Measurements from ENCODE around the gene AQR. TPM values are rescaled to one million over a fixed set of nuclear protein-coding genes. Genes with fewer than 3 reads are reported as not detected.
"Not testable (repeated sequence)": the region's sequence is repeated elsewhere in the genome, so short reads cannot be mapped to it uniquely, and the experiment has no call there.

The AQR gene
- total and polyA plus RNA-seq, 10 of the 15 experiments (the other 5 are each of a cell fraction or from before 2014, with no cell fraction given): 18.2 to 53.5 (median 32.6) TPM

DNA sequence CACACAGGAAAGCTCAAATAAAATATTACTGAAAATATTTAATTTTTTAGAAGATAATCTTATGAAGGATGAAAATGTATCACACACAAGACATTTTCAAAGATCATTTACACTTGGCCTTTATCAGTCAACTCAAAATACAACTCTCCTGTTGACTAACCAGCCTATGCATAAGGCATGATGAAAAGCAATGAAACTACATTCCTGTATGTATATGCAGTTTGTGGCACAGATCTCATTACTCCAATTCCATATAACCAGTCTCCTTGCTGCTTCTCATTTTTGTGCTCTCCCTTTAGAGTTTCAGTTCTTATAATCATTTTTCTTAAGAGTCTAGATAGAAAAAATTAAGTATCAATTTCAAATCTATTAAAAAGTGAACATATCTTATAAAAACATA, 25.8 kb downstream of the AQR start:
- FAIRE-seq (no peak), ATAC-seq (no peak), DNase-seq (ENCODE audit: low read depth, low spot score) (no peak)
- Histone ChIP-seq H3K4me2 (ENCODE audit: control insufficient read depth, insufficient read depth) (no peak overlapping the region), H3K79me2 (ENCODE audit: control insufficient read depth, insufficient read depth, low read length) (no peaks in the 10 kb centered on the region), H3K9ac (ENCODE audit: control insufficient read depth, insufficient read depth, low read length) (no peak overlapping the region), H2AFZ (ENCODE audit: control insufficient read depth, low read depth, low read length) (no peak overlapping the region), H3K27me3 (replicated peaks in 1 of 2; ENCODE audit: control insufficient read depth in 2 of 2, insufficient read depth in 2 of 2, low read length in 1 of 2) (no peaks in the 10 kb centered on the region), H3K27ac (ENCODE audit: control insufficient read depth, insufficient read depth) (no peak overlapping the region), H3K4me3 (no peak overlapping the region), H4K20me1 (ENCODE audit: control insufficient read depth, insufficient read depth) (no peaks in the 10 kb centered on the region), H3K4me1 (ENCODE audit: control insufficient read depth, insufficient read depth, low read length) (no peaks in the 10 kb centered on the region), H3K36me3 (ENCODE audit: control insufficient read depth in 2 of 2, insufficient read depth in 2 of 2, low read length in 1 of 2) (peaks cover 1 to 7% of the 10 kb centered on the region in 2 experiments; a peak in 2 of 4 replicates), H3K9me3 (replicated peaks; ENCODE audit: control insufficient read depth, insufficient read depth, low read length) (no peaks in the 10 kb centered on the region)
- SMC1A ChIA-PET (ENCODE audit: uncharacterized antibody, unreplicated experiment): interaction anchor here (1.0 to 1.6 kb wide), 2 partner anchors 8 to 16 kb away, joined by 3 to 4 read pairs; no protein-coding TSS in a partner anchor
- TF ChIP-seq ATF7 (IDR thresholded peaks at IDR 0.05; ENCODE audit: low read depth) (no peak), HDAC6 (IDR thresholded peaks at IDR 0.05; ENCODE audit: unreplicated experiment) (no peak), RAD21 (IDR thresholded peaks at IDR 0.05; ENCODE audit: insufficient read depth, low read depth, low read length) (no peak), PAX5 (IDR thresholded peaks at IDR 0.05; ENCODE audit: borderline replicate concordance, low read depth, low read length) (no peak), STAT1 (conservative IDR thresholded peaks at IDR 0.05) (no peak), TCF3 (IDR thresholded peaks at IDR 0.05; ENCODE audit: borderline replicate concordance, insufficient read depth, low read depth, low read length) (no peak), HDAC2 (IDR thresholded peaks at IDR 0.05) (no peak), CBX5 (IDR thresholded peaks at IDR 0.05; ENCODE audit: low read depth) (no peak), ZZZ3 (IDR thresholded peaks at IDR 0.05; ENCODE audit: control insufficient read depth, insufficient read length, low read depth) (no peak), ZNF207 (IDR thresholded peaks at IDR 0.05; ENCODE audit: borderline replicate concordance) (no peak), POU2F2 (IDR thresholded peaks at IDR 0.05; ENCODE audit: borderline replicate concordance, low read depth, low read length) (no peak), HCFC1 (IDR thresholded peaks at IDR 0.05; ENCODE audit: low read length) (no peak), ZNF217 (IDR thresholded peaks at IDR 0.05) (no peak)
- TF ChIP-seq, protein P1, sequence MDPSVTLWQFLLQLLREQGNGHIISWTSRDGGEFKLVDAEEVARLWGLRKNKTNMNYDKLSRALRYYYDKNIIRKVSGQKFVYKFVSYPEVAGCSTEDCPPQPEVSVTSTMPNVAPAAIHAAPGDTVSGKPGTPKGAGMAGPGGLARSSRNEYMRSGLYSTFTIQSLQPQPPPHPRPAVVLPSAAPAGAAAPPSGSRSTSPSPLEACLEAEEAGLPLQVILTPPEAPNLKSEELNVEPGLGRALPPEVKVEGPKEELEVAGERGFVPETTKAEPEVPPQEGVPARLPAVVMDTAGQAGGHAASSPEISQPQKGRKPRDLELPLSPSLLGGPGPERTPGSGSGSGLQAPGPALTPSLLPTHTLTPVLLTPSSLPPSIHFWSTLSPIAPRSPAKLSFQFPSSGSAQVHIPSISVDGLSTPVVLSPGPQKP (IDR thresholded peaks at IDR 0.05; ENCODE audit: low read depth, low read length): no peak
- TF ChIP-seq, protein P2, sequence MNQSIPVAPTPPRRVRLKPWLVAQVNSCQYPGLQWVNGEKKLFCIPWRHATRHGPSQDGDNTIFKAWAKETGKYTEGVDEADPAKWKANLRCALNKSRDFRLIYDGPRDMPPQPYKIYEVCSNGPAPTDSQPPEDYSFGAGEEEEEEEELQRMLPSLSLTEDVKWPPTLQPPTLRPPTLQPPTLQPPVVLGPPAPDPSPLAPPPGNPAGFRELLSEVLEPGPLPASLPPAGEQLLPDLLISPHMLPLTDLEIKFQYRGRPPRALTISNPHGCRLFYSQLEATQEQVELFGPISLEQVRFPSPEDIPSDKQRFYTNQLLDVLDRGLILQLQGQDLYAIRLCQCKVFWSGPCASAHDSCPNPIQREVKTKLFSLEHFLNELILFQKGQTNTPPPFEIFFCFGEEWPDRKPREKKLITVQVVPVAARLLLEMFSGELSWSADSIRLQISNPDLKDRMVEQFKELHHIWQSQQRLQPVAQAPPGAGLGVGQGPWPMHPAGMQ (IDR thresholded peaks at IDR 0.05; ENCODE audit: borderline replicate concordance): no peak
- BruUV-seq (replicated peaks): no TSS peak
- RAD21 ChIA-PET (ENCODE audit: unreplicated experiment): no interaction called here
- POLR2A ChIA-PET: no interaction called here
- CTCF ChIA-PET: interaction anchor here (1.3 to 3.7 kb wide), 2 partner anchors 11 to 26 kb away, joined by 3 to 11 read pairs; partner anchors contain the start of gene AQR
- in situ Hi-C loops (cut with MboI): no loop called here
- intact Hi-C loops (cut with micrococcal nuclease; ENCODE audit: unreplicated experiment): no loop called here

GRCh38 chr15:34943264-34943663, 26.3 kb downstream of the AQR start:
- H3K36me3 ChIP-seq (ENCODE audit: control insufficient read depth in 2 of 2, insufficient read depth in 2 of 2, low read length in 1 of 2): not testable (repeated sequence)

More at GRCh38 chr15:34943264-34943663, 26.3 kb downstream of the AQR start:
- ATAC-seq; H3K9ac ChIP-seq (ENCODE audit: control insufficient read depth, insufficient read depth, low read length); H3K4me1 ChIP-seq (ENCODE audit: control insufficient read depth, insufficient read depth, low read length); H3K9me3 ChIP-seq (replicated peaks; ENCODE audit: control insufficient read depth, insufficient read depth, low read length); in situ Hi-C loops (cut with MboI); H3K27ac ChIP-seq (ENCODE audit: control insufficient read depth, insufficient read depth); RAD21 ChIA-PET (ENCODE audit: unreplicated experiment); H3K79me2 ChIP-seq (ENCODE audit: control insufficient read depth, insufficient read depth, low read length); H4K20me1 ChIP-seq (ENCODE audit: control insufficient read depth, insufficient read depth); H3K4me2 ChIP-seq (ENCODE audit: control insufficient read depth, insufficient read depth); POLR2A ChIA-PET; FAIRE-seq; DNase-seq (ENCODE audit: low read depth, low spot score); H3K4me3 ChIP-seq; BruUV-seq (replicated peaks); intact Hi-C loops (cut with micrococcal nuclease; ENCODE audit: unreplicated experiment); H3K27me3 ChIP-seq (replicated peaks in 1 of 2; ENCODE audit: control insufficient read depth in 2 of 2, insufficient read depth in 2 of 2, low read length in 1 of 2); H2AFZ ChIP-seq (ENCODE audit: control insufficient read depth, low read depth, low read length): not testable (repeated sequence)
- ChIA-PET CTCF (interaction anchor here (3.7 kb wide), 1 partner anchor 27 kb away, joined by 11 read pairs; the partner anchor contains the start of gene AQR), SMC1A (ENCODE audit: uncharacterized antibody, unreplicated experiment) (interaction anchor here (1.1 kb wide), 1 partner anchor 11 kb away, joined by 5 read pairs; no protein-coding TSS in a partner anchor)

Data from GM12878 (cell line).